Aortic smooth muscle cell (primary cell): ENCODE results near the gene CTNNBIP1. TPM values are rescaled to one million over a fixed set of nuclear protein-coding genes. Genes with fewer than 3 reads are reported as not detected.

ENCODE experiments used
- total RNA-seq: library from RNA; depleted of rRNA; stranded (reverse); fragments of >200 nt; gene quantifications from 2 replicates; pipeline ENCODE4 v1.2.3, GENCODE V29; 2014

CTNNBIP1 gene
- total RNA-seq: 22.6 and 23.5 TPM in 2 replicates

DNA sequence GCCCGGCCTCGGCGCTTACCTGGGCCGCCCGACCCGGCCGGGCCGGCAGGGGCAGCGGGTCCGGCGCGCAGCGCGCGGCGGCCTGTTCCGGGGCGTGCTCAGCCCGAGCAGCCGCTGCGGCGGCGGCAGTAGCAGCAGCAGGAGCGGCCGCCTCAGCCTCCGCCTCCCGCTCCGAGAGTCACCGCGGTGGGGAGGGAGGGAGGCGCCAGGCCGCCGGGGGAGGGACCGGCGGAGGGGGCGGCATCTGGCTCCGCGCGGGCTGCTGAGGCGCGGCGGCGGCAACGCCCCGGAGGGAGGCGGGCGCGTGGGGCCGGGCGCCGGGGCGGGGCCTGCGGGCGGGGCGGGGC, at the start of gene CTNNBIP1:
TSS of gene CTNNBIP1 (minus strand) at position 194 of the 347 bp plus-strand sequence. CDS start 38,205 bp downstream, outside the sequence.

DNA sequence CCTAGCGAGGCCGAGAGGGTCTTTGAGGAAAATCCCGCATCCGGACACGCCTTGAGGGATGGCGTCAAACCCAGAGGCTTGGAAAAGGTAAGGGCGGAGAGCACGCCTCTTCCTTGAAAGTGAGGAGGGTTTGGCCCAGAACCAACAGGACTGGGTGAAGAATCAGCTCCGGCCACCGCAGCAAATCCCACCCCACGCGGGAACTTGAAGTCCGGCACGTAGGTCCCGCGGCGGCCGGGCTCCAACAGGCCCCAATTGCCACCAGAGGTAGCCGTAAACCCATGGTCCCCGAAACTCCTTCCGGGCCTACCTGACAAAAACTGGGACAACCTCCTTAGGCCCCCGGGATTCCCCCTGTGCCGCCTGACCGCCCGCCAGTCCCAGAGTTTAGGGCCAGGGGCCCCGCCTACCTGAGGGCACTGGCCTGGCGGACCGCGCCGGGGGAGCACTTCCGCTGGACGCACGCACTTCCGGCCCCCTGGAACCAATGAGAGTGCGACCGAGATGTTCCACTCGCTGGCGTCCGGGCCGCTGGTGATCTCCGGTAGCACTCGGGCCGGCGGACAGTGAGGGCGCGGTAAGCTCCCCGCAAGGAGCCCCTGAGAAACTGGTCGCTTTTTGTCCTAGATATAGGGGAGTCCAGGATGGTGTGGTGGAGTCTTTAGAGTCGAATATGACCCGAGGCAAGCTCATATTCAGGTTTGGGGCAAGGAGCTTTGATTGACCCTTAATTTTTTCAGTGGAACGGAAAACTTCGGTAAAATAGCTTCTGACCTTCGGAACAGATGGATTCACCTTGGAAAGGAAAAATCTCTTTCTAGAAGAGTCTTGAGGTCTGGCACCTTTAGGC, 33.1 kb upstream of the CTNNBIP1 start, which contains the start of the genes LZIC and NMNAT1:
TSS of gene LZIC (minus strand) at position 453 of the 850 bp plus-strand sequence. CDS start 6,772 bp downstream, outside the sequence.
TSS of gene NMNAT1 (plus strand) at position 537 of the 850 bp plus-strand sequence. CDS start 28,599 bp downstream, outside the sequence.

GRCh38 chr1:9823943-9824701, 85.9 kb downstream of the CTNNBIP1 start, which contains the start of gene CLSTN1:
CLSTN1 (minus strand) TSS chr1:9823965; CDS start chr1:9823733, 232 bp downstream.

Other genes with a start within 250 kb of the CTNNBIP1 start
- 104 and 117 TPM in 2 replicates for gene CLSTN1, start 86.3 kb downstream of the CTNNBIP1 start, total RNA-seq
- 21.3 and 27.4 TPM in 2 replicates for gene LZIC, start 33.1 kb upstream of the CTNNBIP1 start, total RNA-seq
- 12.9 and 15.4 TPM in 2 replicates for gene NMNAT1, start 33.2 kb upstream of the CTNNBIP1 start, total RNA-seq
- gene RBP7, start 87.0 kb upstream of the CTNNBIP1 start, total RNA-seq: 0.19 TPM in 1 of 2 replicates, not detected in the other
- gene UBE4B, start 122.7 kb upstream of the CTNNBIP1 start, total RNA-seq: 18.6 and 31.3 TPM in 2 replicates